NCI-H1092 (cell line): Measurements from ENCODE around the gene MEF2C.
"Not testable (repeated sequence)": the region's sequence is repeated elsewhere in the genome, so short reads cannot be mapped to it uniquely, and the experiment has no call there.

Source experiments
- DNase-seq: peaks from one replicate; lab custom pipeline; 2025; lab: John Stamatoyannopoulos, UW

Gene MEF2C

DNA sequence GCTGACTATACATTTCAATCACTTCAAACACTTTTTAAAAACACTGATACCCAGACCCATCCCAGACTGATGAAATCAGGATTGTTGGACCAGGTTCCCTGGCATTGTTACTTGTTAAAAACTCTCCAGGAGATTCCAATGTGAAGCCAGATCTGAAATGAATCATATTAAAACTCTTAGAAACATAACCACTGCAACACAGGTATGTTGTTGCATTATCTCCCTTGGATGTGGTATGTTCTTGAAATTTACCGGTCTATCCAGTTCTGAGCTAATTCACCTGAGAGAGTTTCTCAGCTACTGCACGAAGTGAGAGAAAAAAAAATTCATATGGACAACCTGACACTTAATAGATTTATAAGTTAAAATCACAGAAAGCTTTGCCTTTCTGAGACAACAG, 21.8 kb downstream of the MEF2C start:
- no peak for DNase-seq

- DNase-seq = no peak
Measured at GRCh38 chr5:88860501-88860900, 22.5 kb downstream of the MEF2C start.

- DNase-seq = no peak
Measured at GRCh38 chr5:88858392-88858791, 24.6 kb downstream of the MEF2C start.

DNA sequence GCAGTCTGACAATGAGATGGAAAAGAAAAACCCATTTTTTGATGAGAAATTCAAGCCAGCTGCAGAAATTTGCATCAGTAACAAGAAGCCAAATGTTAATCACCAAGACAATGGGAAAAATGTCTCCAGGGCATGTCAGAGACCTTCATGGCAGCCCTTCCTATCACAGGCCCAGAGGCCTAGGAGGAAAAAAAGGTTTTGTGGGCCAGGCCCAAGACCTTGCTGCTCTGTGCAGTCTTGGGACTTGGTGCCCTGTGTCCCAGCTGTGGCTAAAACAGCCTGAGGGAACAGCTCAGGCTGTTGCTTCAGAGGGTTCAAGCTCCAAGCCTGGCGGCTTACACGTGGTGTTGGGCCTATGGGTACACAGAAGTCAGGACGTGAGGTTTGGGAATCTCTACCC, 26.6 kb downstream of the MEF2C start:
- not testable (repeated sequence) for DNase-seq

DNA sequence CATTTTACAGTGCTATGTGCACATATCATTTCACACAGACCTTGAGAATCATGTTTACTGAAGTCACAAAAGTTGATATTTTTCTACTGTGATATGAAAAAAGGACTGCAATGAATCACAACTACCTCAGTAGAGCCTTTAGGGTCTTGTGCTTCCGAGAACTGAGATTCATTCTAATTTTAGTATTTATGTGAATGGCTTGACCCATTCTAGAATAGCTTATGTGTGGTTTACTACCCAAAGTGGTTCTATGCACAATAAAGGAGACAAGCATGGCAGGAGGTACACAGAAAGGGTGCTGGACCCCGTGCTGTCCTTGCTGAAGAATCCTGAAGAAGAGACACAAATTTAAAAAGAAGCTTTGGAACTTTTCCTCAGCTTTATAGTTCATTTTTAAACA, 28.2 kb downstream of the MEF2C start:
- no peak for DNase-seq

DNA sequence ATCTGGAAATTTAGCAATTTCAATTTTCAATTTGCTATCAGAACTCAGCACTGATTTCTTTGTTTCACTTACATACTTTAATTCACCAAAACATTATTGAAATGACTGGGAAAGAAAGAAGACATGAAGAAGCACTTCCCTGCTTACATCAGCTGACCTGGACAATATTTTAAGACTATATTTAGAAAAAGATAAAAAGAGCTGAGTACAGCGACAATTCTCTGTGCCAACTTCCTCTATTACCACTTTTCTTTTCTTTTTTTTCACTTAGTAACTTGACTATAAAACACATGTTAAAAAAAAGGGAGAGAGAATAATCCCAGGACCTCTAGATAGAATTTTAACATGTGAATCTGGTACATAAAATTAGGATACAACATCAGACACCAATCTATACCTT, 35.6 kb downstream of the MEF2C start:
- DNase-seq = no peak

GRCh38 chr5:88846434-88846833, 36.5 kb downstream of the MEF2C start:
- DNase-seq = no peak

DNA sequence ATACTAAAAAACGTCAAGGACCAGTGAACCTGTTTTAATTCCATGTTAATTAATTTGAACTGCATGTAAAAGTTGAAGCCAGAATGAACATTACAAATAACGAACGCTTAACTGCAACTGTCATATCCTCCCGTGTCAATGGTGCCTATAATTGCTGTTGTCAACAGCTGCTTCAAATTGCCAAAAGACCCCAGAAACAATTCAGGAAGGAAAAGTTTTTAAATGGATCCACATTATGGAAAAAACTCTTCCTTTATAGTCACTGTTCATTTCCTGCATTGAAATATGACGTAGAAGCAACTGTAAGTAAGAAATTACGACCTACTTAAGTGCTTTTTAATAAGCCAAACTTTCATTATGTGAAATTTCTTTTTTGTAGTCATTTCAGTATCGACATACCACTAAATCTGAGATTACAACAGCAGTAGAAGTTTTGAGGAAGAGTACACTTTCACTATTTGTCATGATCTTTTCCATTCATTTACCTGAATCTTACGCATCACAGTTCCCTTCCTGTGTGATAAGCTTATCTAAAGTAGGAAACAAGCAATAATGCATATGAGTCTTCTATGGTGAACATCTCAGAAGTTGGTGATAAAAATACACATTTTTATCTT, 37.8 kb downstream of the MEF2C start:
- no peak for DNase-seq

DNA sequence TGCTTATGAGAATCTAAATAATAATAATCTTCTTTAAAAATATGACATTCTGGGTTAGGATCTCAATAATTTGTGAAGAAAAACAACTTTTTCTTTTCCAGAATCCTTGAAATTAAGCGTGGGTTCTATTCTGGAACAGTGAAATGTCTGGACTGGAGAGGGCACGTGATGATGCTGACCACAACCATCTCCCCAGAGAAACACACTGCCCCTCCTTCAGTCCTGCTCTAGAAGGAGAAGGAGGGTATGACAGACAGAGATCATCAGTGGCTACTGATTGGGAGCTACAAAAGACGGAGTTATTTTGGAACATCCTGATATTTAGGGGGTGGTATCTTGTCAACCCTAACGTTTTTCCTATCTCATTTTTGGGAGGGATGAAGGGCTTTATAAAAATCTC, 40.2 kb downstream of the MEF2C start:
- DNase-seq = no peak

DNA sequence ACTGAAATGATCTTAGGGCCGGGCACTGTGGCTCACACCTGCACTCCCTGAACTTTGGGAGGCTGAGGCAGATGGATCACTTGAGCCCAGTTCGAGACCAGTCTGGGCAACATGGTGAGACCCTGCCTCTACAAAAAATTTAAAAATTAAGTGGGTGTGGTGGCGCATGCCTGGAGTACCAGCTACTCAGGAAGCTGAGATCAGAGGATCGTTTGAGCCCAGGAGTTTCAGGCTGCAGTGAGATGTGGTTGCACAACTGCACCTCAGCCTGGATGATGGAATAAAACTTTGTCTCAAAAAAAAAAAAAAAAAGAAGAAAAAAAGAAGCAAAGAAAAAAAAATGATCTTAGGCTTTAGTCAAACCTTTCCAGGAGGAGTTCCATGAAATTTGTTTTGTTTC, 41.8 kb downstream of the MEF2C start:
- DNase-seq = no peak

- no peak for DNase-seq
Measured at GRCh38 chr5:88840495-88840894, 42.5 kb downstream of the MEF2C start.

DNA sequence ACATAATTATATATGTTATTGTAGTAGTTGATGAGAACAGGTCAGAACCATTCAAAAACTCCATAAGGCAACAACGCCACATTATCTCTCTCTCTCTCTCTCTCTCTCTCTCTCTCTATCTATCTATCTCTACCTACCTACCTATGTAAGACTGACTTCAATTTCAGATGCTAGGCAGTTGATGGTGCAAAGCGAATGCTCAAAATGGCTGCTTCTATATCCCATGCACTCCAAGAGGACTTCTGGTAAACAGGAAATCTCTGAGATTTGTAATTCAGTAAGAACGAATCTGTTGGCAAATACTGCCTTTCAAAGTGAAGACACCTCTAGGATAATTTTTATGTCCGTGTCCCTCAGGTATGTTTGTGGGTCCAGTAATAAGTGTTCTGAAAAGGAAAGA, 43.7 kb downstream of the MEF2C start:
- DNase-seq = no peak

- DNase-seq = no peak
Measured at GRCh38 chr5:88838500-88838899, 44.5 kb downstream of the MEF2C start.

DNA sequence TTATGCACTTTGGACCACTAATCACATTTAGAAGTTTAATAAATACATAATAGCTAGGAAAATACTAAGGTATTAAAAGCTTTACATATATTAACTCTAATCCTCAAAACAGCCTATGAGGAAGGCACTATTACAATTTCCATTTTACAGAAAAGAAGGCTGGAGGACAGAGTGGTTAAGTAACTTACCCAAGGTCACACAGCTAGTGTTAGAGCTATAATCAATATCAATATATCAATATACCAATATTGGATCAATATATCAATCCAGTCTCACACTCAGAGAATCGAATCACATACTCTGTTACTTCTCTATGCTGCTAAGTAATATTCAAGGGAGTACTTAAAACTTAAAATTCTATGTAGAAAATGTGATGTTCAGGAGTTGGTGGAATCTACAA, 45.2 kb downstream of the MEF2C start:
- DNase-seq = no peak

- DNase-seq = no peak
Measured at GRCh38 chr5:88837222-88837621, 45.8 kb downstream of the MEF2C start.

GRCh38 chr5:88836195-88836838, 46.7 kb downstream of the MEF2C start:
- DNase-seq = no peak

GRCh38 chr5:88834499-88834898, 48.5 kb downstream of the MEF2C start:
- DNase-seq = no peak

- no peak for DNase-seq
Measured at GRCh38 chr5:88834131-88834462, 48.9 kb downstream of the MEF2C start.

GRCh38 chr5:88833371-88834130, 49.4 kb downstream of the MEF2C start:
- DNase-seq = no peak

- DNase-seq = no peak
Measured at GRCh38 chr5:88831816-88832215, 51.2 kb downstream of the MEF2C start.

DNA sequence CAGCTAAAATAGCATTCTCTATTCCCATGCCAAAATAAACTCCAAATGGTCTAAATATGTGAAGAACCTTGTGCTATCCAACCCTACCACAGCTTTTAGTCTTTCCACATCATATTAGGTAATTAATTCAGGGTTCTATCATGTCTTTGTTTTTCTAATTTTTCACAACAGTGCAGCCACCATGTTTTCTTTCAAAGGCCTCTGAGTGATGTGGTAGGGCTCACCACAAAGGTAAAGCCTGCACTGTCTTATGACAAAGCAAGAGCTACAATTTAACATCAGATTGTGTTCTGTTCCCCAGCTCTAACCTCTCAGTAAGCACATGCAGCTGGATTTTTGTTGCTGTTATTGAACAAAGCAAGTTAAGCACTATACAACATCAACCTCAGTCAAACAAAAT, 52.4 kb downstream of the MEF2C start:
- DNase-seq = no peak

- no peak for DNase-seq
Measured at GRCh38 chr5:88829775-88830174, 53.2 kb downstream of the MEF2C start.

- DNase-seq = no peak
Measured at GRCh38 chr5:88829054-88829453, 53.9 kb downstream of the MEF2C start.

DNA sequence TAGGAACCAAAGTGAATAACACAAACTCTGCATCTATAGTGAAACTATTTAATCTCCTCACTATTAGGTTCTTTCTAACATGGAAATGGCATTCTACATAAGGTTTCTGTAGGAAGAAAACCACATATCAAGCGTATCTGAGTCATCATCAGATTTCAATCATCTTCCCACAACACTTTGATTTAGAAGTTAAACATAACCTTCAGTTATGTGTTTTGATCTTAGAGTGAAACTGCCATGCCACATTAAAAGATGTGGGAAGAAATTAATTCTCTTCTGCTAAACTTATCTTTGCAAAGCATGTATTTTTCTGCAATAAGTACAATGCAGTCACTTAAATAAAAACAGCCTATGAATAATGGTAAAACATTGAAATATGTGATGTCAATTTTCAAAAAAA, 55.0 kb downstream of the MEF2C start:
- no peak for DNase-seq
